Central memory CD4-positive, alpha-beta T cell (primary cell): ENCODE data around the gene SLC43A1.
A peak's percentile ranks its signal among the peaks of the same experiment; 100 is the strongest.

Experiments used
- DNase-seq: peaks from one replicate; pipeline ENCODE4 v3.0.0; 2022

Gene SLC43A1

GRCh38 chr11:57479021-57479663, 36.4 kb downstream of the SLC43A1 start:
- DNase-seq: no peak

GRCh38 chr11:57477507-57478189, 37.9 kb downstream of the SLC43A1 start:
- DNase-seq: no peak

DNA sequence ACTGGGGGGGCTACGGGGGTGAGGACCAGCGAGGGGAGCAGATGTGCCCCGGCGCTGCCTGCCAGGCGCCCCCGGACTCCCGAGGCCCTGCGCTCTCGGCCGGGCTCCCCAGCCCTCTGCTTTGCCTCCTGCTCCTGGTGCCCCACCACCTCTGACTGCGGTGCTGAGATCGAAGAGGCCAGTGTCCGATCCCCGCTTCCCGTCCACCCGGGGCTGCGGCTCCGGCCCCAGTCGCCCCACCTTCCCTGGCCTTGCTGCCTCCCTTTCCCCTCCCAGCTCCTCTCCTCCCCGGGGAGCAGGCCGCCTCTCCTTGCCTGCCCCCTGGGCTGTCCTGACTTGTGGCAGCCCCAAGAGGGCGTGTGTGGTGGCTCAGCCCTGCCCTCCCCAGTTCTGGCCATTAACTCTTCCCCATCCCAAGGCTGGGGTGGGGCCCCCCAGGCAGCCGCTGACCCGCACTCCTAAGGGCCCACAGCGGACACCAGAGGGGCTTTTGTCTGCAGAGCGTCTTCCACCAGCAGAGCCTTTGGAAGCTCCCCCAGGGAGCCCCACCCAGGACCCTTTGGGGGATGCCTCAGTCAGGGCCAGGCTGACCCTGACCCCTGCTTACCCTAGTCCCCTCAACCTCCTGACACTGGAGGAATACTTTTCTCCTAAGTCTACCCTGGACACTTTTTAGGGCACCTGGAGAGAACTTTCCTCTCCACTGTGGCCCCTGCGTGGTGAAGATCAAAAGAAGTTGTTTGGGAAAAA, 38.6 kb downstream of the SLC43A1 start:
- DNase-seq: no peak

- DNase-seq: peak; percentile 9
These were observed 39.3 kb downstream of the SLC43A1 start for GRCh38 chr11:57476047-57476756.

DNA sequence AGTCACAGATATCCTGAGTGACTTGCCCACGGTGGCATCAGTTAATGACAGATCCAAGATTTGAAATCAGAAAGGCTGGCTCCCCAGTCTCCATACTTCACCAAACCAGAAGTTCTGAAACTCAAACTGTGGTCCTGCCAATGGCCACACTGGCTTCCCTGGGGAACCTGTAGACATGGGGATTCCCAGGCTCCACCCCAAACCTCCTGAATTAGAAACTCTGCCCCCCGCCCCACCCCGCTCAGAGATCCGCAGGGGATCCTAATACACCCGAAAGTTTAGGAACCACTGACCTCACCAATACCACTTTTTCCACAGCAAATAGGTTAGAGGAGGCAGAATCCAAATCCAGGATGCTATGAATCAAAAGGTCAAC, 39.8 kb downstream of the SLC43A1 start:
- no peak for DNase-seq

DNA sequence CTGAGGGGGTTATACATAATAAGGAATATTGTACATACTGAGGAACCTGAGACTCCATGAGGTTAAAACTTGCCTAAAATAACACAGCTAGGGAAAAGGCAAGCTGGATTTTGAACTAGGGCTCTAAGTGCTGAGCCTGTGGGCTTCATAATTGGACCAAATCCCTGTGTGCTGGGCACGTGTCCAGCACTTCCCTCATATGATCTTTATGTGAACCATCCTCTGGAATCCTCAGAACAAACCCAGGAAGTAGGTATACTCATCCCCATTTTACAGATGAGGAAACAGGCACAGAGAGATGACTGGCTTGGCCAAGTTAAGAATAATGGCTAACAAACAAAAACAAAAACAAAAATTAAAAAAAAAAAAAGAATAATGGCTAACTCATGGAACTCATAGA, 40.3 kb downstream of the SLC43A1 start:
- DNase-seq: no peak

- no peak for DNase-seq
These were observed 40.7 kb downstream of the SLC43A1 start for GRCh38 chr11:57474803-57475115.

DNA sequence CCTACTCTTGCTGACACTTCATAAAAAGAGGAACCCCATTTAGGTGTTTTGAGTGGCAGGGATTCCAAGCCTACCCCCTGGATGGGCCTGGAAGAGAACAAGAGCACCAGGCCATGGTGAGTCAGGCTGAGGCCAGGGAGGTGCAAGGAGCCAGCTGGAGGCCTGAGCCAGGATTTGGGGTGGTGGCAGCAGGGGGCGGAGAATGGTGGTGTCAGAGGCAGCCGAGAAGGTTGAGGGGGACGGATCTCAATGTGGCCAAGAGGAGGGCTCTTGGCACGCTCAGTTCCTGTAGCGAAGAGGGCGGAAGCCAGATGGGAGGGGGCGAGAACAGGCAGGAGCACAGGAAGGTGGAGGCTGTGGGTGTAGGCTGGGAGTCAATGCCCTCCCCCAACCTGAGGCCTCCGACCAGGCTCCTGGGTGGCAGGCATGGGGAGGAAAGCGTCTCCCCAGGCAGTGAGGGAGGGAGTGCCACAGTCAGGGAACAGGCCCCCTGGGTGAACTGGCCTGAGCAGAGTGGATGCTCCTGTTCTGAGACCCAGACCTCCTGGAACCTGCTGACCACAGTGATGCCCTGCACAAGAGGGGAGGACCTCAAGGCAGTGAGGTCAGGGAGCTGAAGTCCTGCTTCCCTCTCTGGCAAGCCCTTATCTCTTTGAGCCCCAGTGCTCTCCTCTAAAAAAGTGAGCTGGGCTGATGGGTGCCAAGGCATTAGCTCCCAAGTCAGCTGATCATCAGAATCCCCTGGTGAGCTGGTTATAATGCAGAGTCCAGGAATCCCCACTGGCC, 41.3 kb downstream of the SLC43A1 start:
- DNase-seq: no peak

- DNase-seq: no peak
These were observed 42.1 kb downstream of the SLC43A1 start for GRCh38 chr11:57473285-57473841.

DNA sequence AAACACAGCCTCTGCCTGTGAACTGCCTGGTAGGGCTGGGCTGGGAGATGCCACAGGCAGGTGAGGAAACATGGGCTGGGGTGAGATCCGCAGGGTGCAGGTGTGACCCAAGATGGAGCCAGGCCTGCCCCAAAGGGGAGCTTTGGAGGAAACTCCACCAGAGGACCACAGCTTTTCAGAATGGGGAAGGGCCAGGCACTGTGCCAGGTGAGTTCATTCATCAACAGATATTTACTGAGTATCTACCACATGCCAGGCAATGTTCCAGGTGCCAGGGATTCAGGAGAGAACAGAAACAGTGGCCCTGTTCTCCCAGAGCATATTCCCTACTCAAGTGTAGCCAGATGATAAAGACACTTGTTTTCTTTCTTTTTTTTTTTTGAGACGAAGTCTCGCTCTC, 44.0 kb downstream of the SLC43A1 start:
- DNase-seq: no peak

DNA sequence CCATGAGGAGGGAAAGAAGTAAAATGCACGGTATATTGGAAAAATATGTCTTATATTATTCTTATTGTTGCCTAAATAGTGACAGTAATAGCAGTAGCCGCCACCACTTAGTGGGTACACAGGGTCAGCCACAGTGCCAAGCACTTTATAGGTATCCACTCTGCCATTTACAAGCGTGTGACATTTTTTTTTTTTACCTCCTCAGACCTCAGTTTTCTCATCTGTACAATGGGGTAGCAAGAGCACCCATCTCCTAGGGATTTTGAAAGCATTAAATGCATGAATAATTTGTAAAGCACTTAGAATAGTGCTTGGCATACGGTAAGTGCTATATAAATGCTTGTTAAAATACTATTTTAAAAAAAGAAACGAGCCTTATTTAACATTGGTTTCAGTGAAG, 46.2 kb downstream of the SLC43A1 start:
- DNase-seq: no peak

- no peak for DNase-seq
These were observed 47.2 kb downstream of the SLC43A1 start for GRCh38 chr11:57468276-57468675.

GRCh38 chr11:57467508-57468157, 47.9 kb downstream of the SLC43A1 start:
- DNase-seq: no peak

GRCh38 chr11:57466680-57467079, 48.8 kb downstream of the SLC43A1 start:
- no peak for DNase-seq

DNA sequence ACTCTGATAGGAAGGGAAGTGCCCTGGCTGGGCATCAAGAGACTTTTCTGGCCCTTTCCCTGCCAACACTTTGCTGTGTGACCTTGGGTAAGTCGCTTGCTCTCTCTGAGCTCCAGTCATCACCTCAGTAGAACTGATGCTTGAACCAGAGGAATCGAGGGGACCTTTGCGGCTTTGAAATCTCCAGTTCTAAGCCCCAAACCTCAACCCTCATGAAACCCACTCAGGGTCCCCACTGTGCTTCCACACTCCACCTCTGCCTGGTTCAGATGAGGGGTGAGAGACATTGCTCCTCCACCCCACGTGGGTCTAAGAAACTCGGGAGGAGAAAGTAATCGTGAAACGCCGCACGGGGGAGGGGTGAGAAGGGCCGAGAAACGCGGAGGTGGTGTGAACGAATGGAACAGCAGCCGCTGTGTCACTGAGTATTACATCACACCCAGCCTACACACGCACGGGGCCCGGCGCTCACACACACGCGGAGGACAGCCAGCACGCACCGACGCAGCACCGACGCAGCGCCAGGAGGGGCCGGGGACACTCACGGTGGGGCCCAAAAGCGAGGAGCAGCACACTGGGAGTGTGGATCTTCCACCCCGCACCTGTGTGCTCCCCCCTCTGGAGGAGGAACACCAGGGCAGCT, 50.8 kb downstream of the SLC43A1 start:
- DNase-seq: no peak

DNA sequence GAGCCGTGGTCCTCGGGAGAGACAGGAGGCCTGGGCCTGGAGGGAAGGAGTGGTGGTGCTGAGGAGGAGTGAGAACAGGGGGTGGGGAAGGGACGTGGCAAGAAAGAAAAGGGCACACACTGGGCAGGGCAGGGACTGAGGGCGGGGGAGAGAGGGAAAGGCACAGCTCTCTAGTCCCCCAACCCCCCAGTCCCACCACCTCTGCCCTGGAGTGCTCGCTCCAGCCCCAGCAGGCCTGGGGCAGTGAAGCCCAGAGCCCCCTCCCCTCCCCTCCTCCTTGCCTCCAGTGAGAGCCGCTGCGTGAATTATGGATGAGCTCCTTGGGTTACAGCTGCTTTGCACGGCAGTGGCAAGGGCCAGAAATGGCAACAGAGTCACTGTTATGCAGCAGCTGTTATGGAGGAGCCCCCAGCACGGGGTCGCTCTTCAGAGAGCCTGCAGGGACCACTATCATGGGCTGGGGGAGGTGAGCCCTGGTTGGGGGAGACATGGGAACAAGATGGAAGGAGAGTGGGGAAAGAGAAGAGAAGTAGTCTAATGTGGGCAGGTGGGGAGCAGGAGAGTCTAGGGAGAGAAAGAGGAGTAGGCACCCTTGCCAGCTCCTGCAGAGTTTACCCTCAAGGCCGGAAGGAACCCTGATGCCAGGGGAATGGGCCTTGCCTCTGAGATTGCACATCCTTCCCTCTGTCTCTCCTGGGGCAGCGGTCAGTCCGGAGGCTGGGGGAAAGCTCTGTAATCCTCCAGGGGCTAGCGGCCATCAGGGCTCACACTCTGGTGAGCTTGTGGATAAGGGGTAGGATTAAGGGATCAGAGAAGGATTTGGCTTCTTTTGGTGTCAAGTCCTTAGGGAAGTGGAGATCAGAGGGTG, 51.6 kb downstream of the SLC43A1 start:
- no peak for DNase-seq

GRCh38 chr11:57462597-57462996, 52.9 kb downstream of the SLC43A1 start:
- no peak for DNase-seq

- DNase-seq: no peak
These were observed 53.5 kb downstream of the SLC43A1 start for GRCh38 chr11:57461841-57462489.
